Activated CD4-positive, CD25-positive, alpha-beta regulatory T cell (primary cell): ENCODE data around the gene C4orf17.

Experiments
- DNase-seq, 4 experiments: peaks; one replicate each; lab custom pipeline; 2025; lab: John Stamatoyannopoulos, UW

The C4orf17 gene

GRCh38 chr4:99537674-99538073 is 26.9 kb downstream of the C4orf17 start:
- DNase-seq = no peak

- no peak for DNase-seq
These were observed 29.6 kb downstream of the C4orf17 start for GRCh38 chr4:99540277-99540939.

GRCh38 chr4:99552872-99553271 is 42.1 kb downstream of the C4orf17 start:
- DNase-seq = no peak

- DNase-seq = peak; percentile 77 to 89 (median 86)
These were observed 52.7 kb downstream of the C4orf17 start, which contains the start of gene TRMT10A for GRCh38 chr4:99563310-99564186. Gene TRMT10A, minus strand, starts transcription at chr4:99564039. Its CDS starts 4,701 bp downstream, at chr4:99559338.

GRCh38 chr4:99564921-99565320 is 54.1 kb downstream of the C4orf17 start:
- no peak for DNase-seq

GRCh38 chr4:99571883-99572282 is 61.1 kb downstream of the C4orf17 start:
- no peak for DNase-seq

GRCh38 chr4:99572527-99573240 is 61.9 kb downstream of the C4orf17 start:
- DNase-seq = no peak

GRCh38 chr4:99573735-99574368 is 63.0 kb downstream of the C4orf17 start:
- DNase-seq = no peak

- no peak for DNase-seq
These were observed 63.9 kb downstream of the C4orf17 start, which contains the start of gene MTTP for GRCh38 chr4:99574530-99575324. Gene MTTP, plus strand, starts transcription at chr4:99574824. Its CDS starts 86 bp downstream, at chr4:99574910.

GRCh38 chr4:99578714-99579113 is 67.9 kb downstream of the C4orf17 start:
- no peak for DNase-seq

- no peak for DNase-seq
These were observed 74.7 kb downstream of the C4orf17 start for GRCh38 chr4:99585516-99585915.

- no peak for DNase-seq
These were observed 75.5 kb downstream of the C4orf17 start for GRCh38 chr4:99586322-99586721.

GRCh38 chr4:99586797-99587196 is 76.0 kb downstream of the C4orf17 start:
- DNase-seq = no peak

- DNase-seq = no peak
These were observed 76.5 kb downstream of the C4orf17 start for GRCh38 chr4:99587309-99587708.

GRCh38 chr4:99587803-99588202 is 77.0 kb downstream of the C4orf17 start:
- DNase-seq = no peak

- no peak for DNase-seq
These were observed 80.9 kb downstream of the C4orf17 start for GRCh38 chr4:99591757-99592156.
